HepG2 (cell line): ENCODE results near the gene CACNA1G. TPM values are rescaled to one million over a fixed set of nuclear protein-coding genes. Genes with fewer than 3 reads are reported as not detected.

Source experiments
- ARID2 ChIP-seq: sonication (generic); formaldehyde crosslinking; IDR thresholded peaks from 2 replicates; pipeline ENCODE4 v1.8.1; 2022; ENCODE audit warnings: mild to moderate bottlenecking, missing genetic modification reagents, borderline replicate concordance
- BCL6 ChIP-seq: IDR thresholded peaks from 2 replicates; pipeline ENCODE4 v1.6.1; 2016; ENCODE audit warnings: missing genetic modification reagents, missing compliant biosample characterization
- CC2D1A ChIP-seq: sonication (generic); formaldehyde crosslinking; IDR thresholded peaks from 2 replicates; pipeline ENCODE4 v1.8.1; 2023; ENCODE audit warnings: mild to moderate bottlenecking, missing genetic modification reagents
- GATA4 ChIP-seq: sonication (generic); IDR thresholded peaks from 2 replicates; pipeline ENCODE4 v1.6.1; 2016; ENCODE audit warnings: antibody characterized with exemption, low read depth, borderline replicate concordance
- IKZF5 ChIP-seq: IDR thresholded peaks from 2 replicates; pipeline ENCODE4 v1.6.1; 2018; ENCODE audit warnings: missing genetic modification reagents, mild to moderate bottlenecking, missing compliant biosample characterization
- JUND ChIP-seq: sonication (generic); formaldehyde crosslinking; IDR thresholded peaks from 2 replicates; pipeline ENCODE4 v1.8.0; 2022; ENCODE audit warnings: mild to moderate bottlenecking, missing genetic modification reagents
- KLF6 ChIP-seq: IDR thresholded peaks from 2 replicates; pipeline ENCODE4 v1.8.0; 2016; ENCODE audit warnings: missing biosample characterization, missing genetic modification reagents
- LCORL ChIP-seq, 2 experiments: fragments of 450-650 bp in 1 of 2; sonication (generic) in 1 of 2; formaldehyde crosslinking in 1 of 2; IDR thresholded peaks; 2 replicates each; pipeline versions ENCODE4 v1.5.0 to v1.6.1; 2017 to 2020; ENCODE audit warnings: antibody characterized with exemption in 1 of 2, missing genetic modification reagents in 1 of 2
- MZF1 ChIP-seq: sonication (generic); formaldehyde crosslinking; IDR thresholded peaks from 2 replicates; pipeline ENCODE4 v1.8.1; 2023; ENCODE audit warnings: mild to moderate bottlenecking, missing genetic modification reagents, borderline replicate concordance
- SP140L ChIP-seq: sonication (generic); formaldehyde crosslinking; IDR thresholded peaks from 2 replicates; pipeline ENCODE4 v1.4.0; 2020; ENCODE audit warnings: missing genetic modification reagents, borderline replicate concordance
- SPEN ChIP-seq: sonication (generic); formaldehyde crosslinking; IDR thresholded peaks from 2 replicates; pipeline ENCODE4 v1.5.1; 2020; ENCODE audit warnings: low read depth, mild to moderate bottlenecking, missing genetic modification reagents
- STAG1 ChIP-seq: sonication (generic); formaldehyde crosslinking; IDR thresholded peaks from 2 replicates; pipeline ENCODE4 v1.4.0; 2020; ENCODE audit warnings: missing genetic modification reagents
- TBP ChIP-seq: sonication (generic); formaldehyde crosslinking; IDR thresholded peaks from 2 replicates; pipeline ENCODE4 v1.5.0; 2020; ENCODE audit warnings: missing genetic modification reagents
- ZBTB25 ChIP-seq: IDR thresholded peaks from 2 replicates; pipeline ENCODE4 v1.6.1; 2018; ENCODE audit warnings: missing genetic modification reagents
- ZMYM4 ChIP-seq: sonication (generic); formaldehyde crosslinking; IDR thresholded peaks from 2 replicates; pipeline ENCODE4 v1.8.1; 2023; ENCODE audit warnings: mild to moderate bottlenecking, missing genetic modification reagents
- ZNF263 ChIP-seq: sonication (generic); formaldehyde crosslinking; IDR thresholded peaks from 2 replicates; pipeline ENCODE4 v1.4.0; 2020; ENCODE audit warnings: missing genetic modification reagents
- ZNF496 ChIP-seq: sonication (generic); formaldehyde crosslinking; IDR thresholded peaks from 2 replicates; pipeline ENCODE4 v1.8.1; 2023; ENCODE audit warnings: mild to moderate bottlenecking, moderate library complexity, missing genetic modification reagents; ENCODE audit not compliant: insufficient replicate concordance
- ZNF552 ChIP-seq: sonication (generic); formaldehyde crosslinking; IDR thresholded peaks from 2 replicates; pipeline ENCODE4 v1.9.0; 2022; ENCODE audit warnings: missing genetic modification reagents, mild to moderate bottlenecking, borderline replicate concordance
- ZNF629 ChIP-seq: sonication (generic); formaldehyde crosslinking; conservative IDR thresholded peaks from 2 replicates; pipeline ENCODE4 v1.5.0; 2020; ENCODE audit warnings: missing genetic modification reagents
- ZNF746 ChIP-seq: sonication (generic); formaldehyde crosslinking; IDR thresholded peaks from 2 replicates; pipeline ENCODE4 v1.8.0; 2022; ENCODE audit warnings: mild to moderate bottlenecking, missing genetic modification reagents
- ZNF773 ChIP-seq: sonication (generic); formaldehyde crosslinking; IDR thresholded peaks from 2 replicates; pipeline ENCODE4 v1.4.0; 2020; ENCODE audit warnings: missing genetic modification reagents, borderline replicate concordance
- ZSCAN25 ChIP-seq: sonication (generic); formaldehyde crosslinking; IDR thresholded peaks from 2 replicates; pipeline ENCODE4 v1.8.0; 2022; ENCODE audit warnings: mild to moderate bottlenecking, missing genetic modification reagents
- ZSCAN30 ChIP-seq: sonication (generic); formaldehyde crosslinking; IDR thresholded peaks from 2 replicates; pipeline ENCODE4 v1.5.0; 2020; ENCODE audit warnings: mild to moderate bottlenecking, missing genetic modification reagents
- polyA plus RNA-seq, 8 experiments: library from polyadenylated mRNA; depleted of rRNA in 3 of 8; stranded (reverse) in 7 of 8; unstranded in 1 of 8; fragments of >200 nt; fragmentation: Illumina TruSeq in 4 of 8; extraction: Trizol in 4 of 8; gene quantifications; 2 replicates each; pipeline versions ENCODE4 v1.2.1 to v1.2.3, GENCODE V29; 2011 to 2016; ENCODE audit warnings: low read depth in 4 of 8, missing spikeins in 1 of 8, mixed read lengths in 1 of 8; ENCODE audit not compliant: insufficient read depth in 1 of 8
- total RNA-seq, 5 experiments: library from RNA; depleted of rRNA; stranded (reverse); fragments of >200 nt; fragmentation: Illumina TruSeq; extraction: Trizol; gene quantifications; 2 replicates each; pipeline ENCODE4 v1.2.3, GENCODE V29; 2016; ENCODE audit warnings: low read depth in 1 of 5

The CACNA1G gene
- total and polyA plus RNA-seq, 2 of the 13 experiments (the other 11 are each of a cell fraction or from before 2014, with no cell fraction given) = 0.02 TPM; not detected in 1

- TF ChIP-seq MZF1 (CRISPR knock-in tag) (peak; percentile 40; the same call in 1 of the 2 replicates), ZSCAN30 (no peak), TBP (CRISPR knock-in tag) (no peak), ZNF746 (CRISPR knock-in tag) (peak; percentile 32), ZNF629 (CRISPR knock-in tag) (peak; percentile 98), ZNF552 (CRISPR knock-in tag) (no peak), CC2D1A (CRISPR knock-in tag) (no peak), BCL6 (peak; percentile 89), SP140L (CRISPR knock-in tag) (peak; percentile 31; the same call in 1 of the 2 replicates), SPEN (CRISPR knock-in tag) (peak; percentile 88), ZNF496 (no peak), ARID2 (CRISPR knock-in tag) (peak; percentile 69; the same call in 1 of the 2 replicates), ZSCAN25 (CRISPR knock-in tag) (no peak; the same call in 1 of the 2 replicates), LCORL (IDR thresholded peaks at IDR 0.05) (no peak), LCORL (CRISPR knock-in tag; IDR thresholded peaks at IDR 0.05) (no peak; the same call in 1 of the 2 replicates), IKZF5 (CRISPR knock-in tag) (peak; percentile 90; the same call in 1 of the 2 replicates), GATA4 (peak; percentile 72; the same call in 1 of the 2 replicates), JUND (CRISPR knock-in tag) (peak; percentile 58; the same call in 1 of the 2 replicates), ZBTB25 (peak; percentile 74; the same call in 1 of the 2 replicates), ZNF263 (CRISPR knock-in tag) (peak; percentile 76), ZMYM4 (peak; percentile 71), ZNF773 (no peak), STAG1 (CRISPR knock-in tag) (peak; percentile 22; the same call in 1 of the 2 replicates), KLF6 (CRISPR knock-in tag) (peak; percentile 59; the same call in 1 of the 2 replicates)
These were observed 17.4 kb upstream of the CACNA1G start (continued) for GRCh38 chr17:50542795-50543774.
